GM19238 (cell line): ENCODE data around the gene APPL2.
A peak's percentile ranks its signal among the peaks of the same experiment; 100 is the strongest.

Source experiments
- DNase-seq: peaks from one replicate; pipeline ENCODE4 v3.0.0; 2011; ENCODE audit warnings: low spot score; ENCODE audit not compliant: insufficient read length

Gene APPL2

GRCh38 chr12:105235732-105236476 is at the start of gene APPL2:
APPL2 (minus strand) TSS chr12:105236174; CDS start chr12:105236012, 162 bp downstream.
- peak; percentile 97 for DNase-seq

DNA sequence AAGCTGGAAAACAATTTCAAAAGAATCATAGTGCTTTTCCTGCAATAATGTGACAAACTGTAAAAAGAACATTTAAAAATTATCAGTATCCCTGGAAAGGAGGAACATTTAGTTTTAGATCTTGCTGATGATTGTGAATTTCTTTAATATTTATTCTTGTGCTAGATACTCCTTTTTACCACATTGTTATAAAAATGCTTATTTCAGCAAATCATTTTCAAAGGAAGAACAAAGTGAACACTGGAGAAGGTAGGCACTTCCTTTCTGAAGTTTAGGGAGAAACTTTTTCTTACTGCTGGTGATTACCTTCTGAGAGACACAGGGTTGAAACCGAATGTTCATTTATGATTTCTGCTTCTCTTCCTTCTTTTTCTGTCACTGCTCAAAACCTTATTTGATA is 49.4 kb upstream of the APPL2 start:
- no peak for DNase-seq

DNA sequence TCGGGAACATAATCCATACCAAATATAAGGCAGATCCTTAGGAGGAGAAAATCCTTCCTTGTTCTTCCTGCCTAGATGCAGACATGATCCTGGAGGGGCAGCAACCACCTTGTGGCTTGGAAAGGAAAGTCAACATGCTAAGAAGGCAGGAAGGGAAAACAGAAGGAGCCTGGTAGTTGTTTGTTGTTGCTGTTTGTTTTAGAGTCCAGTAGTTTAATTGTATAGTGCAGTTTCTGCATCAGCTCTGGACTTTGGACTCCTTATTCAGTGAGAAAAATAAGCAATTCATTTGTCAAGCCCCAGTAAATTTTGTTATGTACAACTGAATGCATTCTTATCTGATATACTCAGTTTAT is 45.7 kb upstream of the APPL2 start:
- DNase-seq, result no peak

GRCh38 chr12:105280966-105281693 is 45.2 kb upstream of the APPL2 start:
- DNase-seq, result no peak

DNA sequence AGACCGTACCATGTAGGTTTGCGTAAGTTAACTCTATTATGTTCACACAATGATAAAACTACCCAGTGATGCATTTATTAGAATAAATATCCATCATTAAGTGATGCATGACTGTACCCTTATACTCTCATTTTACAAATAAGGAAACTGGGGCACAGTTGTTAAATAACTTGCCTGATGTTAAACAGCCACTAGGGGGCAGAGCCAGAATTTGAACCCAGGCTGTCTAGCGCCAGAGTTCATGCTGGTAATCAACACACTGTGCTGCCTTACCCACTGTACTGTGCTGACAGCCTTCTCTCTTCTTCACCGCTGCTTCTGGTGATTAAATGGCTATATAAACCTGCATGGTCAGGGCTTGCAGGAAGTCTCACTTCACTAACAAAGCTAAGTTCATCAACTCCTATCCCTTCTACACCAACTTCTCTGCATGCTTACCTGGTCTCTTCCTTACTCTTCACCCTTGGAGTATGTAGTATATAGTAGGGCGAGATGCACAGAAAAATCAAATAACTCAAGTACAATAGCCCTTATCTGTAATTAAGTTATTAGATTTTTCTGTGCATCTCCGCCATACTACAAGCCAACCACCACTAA is 43.6 kb upstream of the APPL2 start:
- DNase-seq, result no peak

- DNase-seq, result no peak
These were observed 42.2 kb upstream of the APPL2 start for GRCh38 chr12:105278043-105278697.

DNA sequence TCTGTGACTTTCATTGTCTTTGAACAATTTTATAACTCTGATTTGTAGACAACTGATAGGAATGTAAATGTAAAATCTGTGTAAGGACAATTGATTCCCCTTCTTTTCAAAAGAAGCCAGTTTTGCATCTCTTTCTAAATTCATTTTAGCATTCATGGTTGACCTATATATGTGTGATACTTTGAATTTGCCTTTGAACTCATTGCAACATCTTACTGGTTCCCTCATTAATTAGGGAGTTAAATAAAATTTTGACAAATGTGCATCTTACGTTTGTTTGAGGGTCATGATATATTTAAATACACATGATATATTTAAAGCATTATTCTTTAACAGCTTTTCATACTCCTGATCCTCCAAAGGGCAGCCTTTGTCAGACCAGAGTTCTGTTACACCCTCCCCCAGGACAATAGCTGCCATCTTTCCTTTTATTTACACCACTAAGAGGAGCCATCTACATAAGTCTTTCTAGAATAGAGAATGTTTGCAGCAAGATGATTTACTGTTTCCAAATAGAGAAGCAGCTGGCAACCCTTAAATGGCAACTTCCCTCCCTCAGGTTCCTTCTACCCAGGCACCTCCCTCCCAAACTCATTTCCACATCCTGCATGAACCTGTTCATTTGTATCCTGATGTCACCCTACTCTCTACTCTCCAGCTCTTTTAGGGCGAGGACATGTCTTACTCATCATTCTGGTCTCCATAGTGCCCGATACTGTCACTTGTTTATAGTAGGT is 40.2 kb upstream of the APPL2 start:
- no peak for DNase-seq

GRCh38 chr12:105274571-105274970 is 38.6 kb upstream of the APPL2 start:
- DNase-seq, result no peak

GRCh38 chr12:105273601-105274000 is 37.6 kb upstream of the APPL2 start:
- DNase-seq, result no peak

- DNase-seq, result no peak
These were observed 36.9 kb upstream of the APPL2 start for GRCh38 chr12:105272814-105273416.

GRCh38 chr12:105272152-105272551 is 36.2 kb upstream of the APPL2 start:
- DNase-seq, result no peak

DNA sequence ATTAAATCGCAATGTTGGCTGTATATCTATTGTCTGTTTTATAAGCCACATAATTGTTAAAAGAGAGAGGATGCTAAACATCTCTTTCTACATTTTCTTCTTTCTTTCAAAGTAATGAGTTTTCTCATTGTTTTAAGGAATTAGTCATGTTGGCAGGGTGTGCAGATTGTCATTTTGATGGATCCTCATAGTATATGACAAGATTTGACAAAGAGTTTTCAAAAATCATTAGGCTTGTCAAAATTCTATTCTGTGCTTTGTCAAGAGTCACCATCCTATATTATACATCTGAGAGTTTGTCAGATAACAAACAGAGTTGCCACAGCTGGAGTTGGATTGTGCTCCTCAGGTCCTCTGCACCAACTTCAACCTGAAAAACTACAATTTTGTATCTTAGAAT is 35.4 kb upstream of the APPL2 start:
- no peak for DNase-seq

DNA sequence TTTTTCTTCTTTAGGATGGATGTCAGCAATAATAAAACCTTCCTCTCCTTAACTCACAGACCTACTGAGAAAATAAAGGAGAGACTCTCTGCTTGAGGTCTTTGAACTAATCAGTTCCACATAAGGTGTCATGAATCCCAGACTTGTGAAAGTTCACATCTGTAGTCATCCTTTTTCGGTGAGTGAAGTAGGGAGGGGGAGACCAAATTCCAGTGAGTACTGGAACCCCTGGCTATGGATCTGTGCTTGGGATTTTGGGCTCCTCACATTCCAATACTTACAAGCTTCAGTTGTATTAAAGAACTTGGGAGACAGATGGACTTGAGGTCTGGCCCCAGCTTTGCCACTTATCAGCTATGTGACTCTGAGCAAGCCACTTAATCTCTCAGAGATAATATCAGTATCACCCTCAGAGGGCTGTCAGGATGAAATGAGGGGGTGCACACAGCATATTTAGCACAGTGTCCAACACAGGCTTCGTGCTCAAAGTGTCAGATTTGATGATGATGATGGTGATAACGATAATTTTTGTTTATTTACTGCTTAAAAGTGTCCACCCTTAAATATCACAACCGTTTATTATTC is 34.8 kb upstream of the APPL2 start:
- no peak for DNase-seq

DNA sequence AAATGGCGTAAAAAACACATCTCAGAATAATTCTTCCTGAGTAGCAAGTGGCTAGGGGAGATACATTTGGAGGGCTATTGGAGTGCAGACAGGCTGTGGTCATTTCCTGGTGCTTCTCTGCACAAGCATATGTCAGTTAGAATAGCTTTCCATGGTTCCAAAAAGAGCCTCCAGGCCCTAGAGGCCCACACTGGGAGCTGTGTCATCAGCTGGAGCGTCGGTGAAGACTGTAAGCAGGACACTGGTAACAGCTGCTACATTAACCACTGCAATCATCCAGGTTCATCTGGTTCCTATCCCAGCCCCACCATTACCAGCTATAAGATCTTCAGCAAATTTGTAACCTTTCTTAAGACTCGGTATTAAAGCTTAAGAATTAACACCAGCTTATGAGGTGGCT is 31.7 kb upstream of the APPL2 start:
- DNase-seq, result no peak

GRCh38 chr12:105264771-105265170 is 28.8 kb upstream of the APPL2 start:
- no peak for DNase-seq

GRCh38 chr12:105262461-105263184 is 26.6 kb upstream of the APPL2 start:
- no peak for DNase-seq

- DNase-seq, result no peak
These were observed 25.0 kb upstream of the APPL2 start for GRCh38 chr12:105261010-105261409.

DNA sequence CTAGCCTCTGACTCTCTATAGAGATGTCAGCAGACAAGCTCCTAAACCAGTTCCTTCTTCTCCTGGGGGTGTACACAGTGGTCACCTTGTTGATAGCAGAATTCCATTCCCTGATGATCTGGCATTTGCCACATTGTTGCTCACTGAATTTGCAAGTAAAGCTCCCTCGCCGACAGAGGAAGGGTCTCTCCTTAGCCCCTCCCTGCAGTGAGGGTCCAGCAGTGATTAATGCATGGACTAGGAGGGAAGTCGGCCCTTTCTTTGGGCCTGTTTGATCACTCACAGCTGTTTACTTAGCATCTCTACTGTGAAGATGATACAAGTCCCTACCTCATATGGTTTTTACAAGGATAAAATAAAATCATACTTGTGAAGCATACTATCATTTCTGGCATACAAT is 23.3 kb upstream of the APPL2 start:
- no peak for DNase-seq

DNA sequence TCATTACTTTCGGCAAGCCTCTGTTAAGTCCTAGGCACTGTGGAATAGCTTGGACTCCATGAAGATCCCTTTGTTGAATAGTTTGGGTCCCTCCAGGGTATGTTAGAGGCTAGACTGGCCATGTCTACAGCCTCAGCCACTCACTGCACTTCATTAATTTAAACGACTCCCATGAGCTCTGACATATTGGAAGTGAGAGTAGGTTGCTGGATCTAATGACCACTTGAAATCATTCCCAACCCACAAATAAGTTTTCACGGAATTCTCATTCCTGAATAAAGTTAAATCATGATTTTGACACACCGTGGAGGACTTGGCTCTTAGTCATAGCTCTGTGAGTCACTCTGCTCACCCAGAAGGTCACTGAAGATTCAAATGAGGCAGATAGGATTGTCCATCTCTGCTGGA is 21.4 kb upstream of the APPL2 start:
- DNase-seq, result no peak

DNA sequence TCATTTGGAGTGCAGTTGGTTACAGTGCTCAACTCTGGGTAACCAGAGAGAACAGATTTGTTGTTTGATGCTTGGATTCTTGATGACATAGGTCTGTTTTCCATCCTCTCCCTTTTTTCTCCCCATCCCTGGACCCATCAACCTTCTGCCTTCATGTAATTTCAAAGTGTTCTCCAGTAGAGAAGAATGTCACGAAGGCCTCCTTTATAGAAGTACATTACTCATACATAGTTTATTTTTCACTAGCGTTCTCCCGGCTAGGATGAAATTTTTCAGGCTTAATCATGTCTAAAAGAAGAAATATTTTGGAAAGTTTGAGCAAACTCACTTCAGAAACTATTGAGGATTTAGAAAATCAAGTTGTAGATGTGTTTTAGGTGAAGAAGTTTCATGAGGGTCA is 20.9 kb upstream of the APPL2 start:
- no peak for DNase-seq
